HepG2 (cell line): ENCODE data around the gene COL2A1. TPM values are rescaled to one million over a fixed set of nuclear protein-coding genes. Genes with fewer than 3 reads are reported as not detected.

ENCODE experiments used
- ATAC-seq: fragments of 200-7000 bp; cut with Tn5 transposase; 3 replicates; pipeline ENCODE4 v1.9.1; 2020; ENCODE audit warnings: mild to moderate bottlenecking, moderate library complexity
- BruUV-seq: library from RNA; stranded (reverse); fragments of 400-500 nt; replicated peaks from 2 replicates; lab custom pipeline; 2021; lab: Mats Ljungman, UMichigan
- CTCF ChIA-PET: fragments of 300-600 bp; formaldehyde crosslinking; extraction: SDS; loops from one replicate; lab custom pipeline; 2021; ENCODE audit warnings: low total read pairs, inconsistent platforms, low intra/inter-chr PET ratio; lab: Yijun Ruan, JAX
- POLR2A ChIA-PET: fragments of 350-600 bp; sonication (Branson Sonifier 250); formaldehyde crosslinking; loops from one replicate; lab custom pipeline; 2020; ENCODE audit warnings: antibody characterized with exemption, inconsistent platforms; lab: Yijun Ruan, JAX
- DNase-seq: peaks from one replicate; pipeline ENCODE4 v3.0.0-alpha.2; 2015; ENCODE audit warnings: low spot score
- FAIRE-seq: peaks from 3 replicates; lab custom pipeline; 2011; peaks lifted over from hg19 to GRCh38; lab: Jason Lieb, UNC
- H2AFZ ChIP-seq: one replicate; pipeline ENCODE4 v1.6.1; 2011; ENCODE audit warnings: low read length, inconsistent platforms
- H3K27ac ChIP-seq: fragments of 300-600 bp; 3 replicates; pipeline ENCODE4 v1.8.0; 2011; ENCODE audit warnings: mixed run types, mild to moderate bottlenecking, mixed read lengths, low read length, inconsistent platforms; ENCODE audit not compliant: insufficient read depth; ENCODE audit errors: extremely low read length
- H3K27me3 ChIP-seq, 2 experiments: fragments of 200-600 bp in 1 of 2; 2 replicates in 1 of 2; 3 replicates in 1 of 2; pipeline versions ENCODE4 v1.6.0 to v1.8.0; 2011; ENCODE audit warnings: low read length in 2 of 2, mild to moderate bottlenecking in 2 of 2, moderate library complexity in 2 of 2, inconsistent platforms in 1 of 2; ENCODE audit not compliant: insufficient read depth in 2 of 2, control insufficient read depth in 1 of 2
- H3K36me3 ChIP-seq, 2 experiments: fragments of 200-600 bp in 1 of 2; replicated peaks in 1 of 2; 2 replicates in 1 of 2; 3 replicates in 1 of 2; pipeline versions ENCODE4 v1.5.1 to v1.8.0; 2011; ENCODE audit warnings: low read length in 2 of 2, inconsistent platforms in 1 of 2; ENCODE audit not compliant: insufficient read depth in 2 of 2, control insufficient read depth in 1 of 2
- H3K4me1 ChIP-seq: 2 replicates; pipeline ENCODE4 v1.5.1; 2012; ENCODE audit warnings: low read length, inconsistent platforms; ENCODE audit not compliant: insufficient read depth
- H3K4me2 ChIP-seq: 2 replicates; pipeline ENCODE4 v1.6.0; 2011; ENCODE audit warnings: low read depth, low read length, inconsistent platforms
- H3K4me3 ChIP-seq, 3 experiments: fragments of 200-600 bp in 1 of 3; sonication (generic), shearing (Covaris generic) in 1 of 3; replicated peaks in 1 of 3; 2 replicates each; pipeline ENCODE4 v1.5.1; 2011 to 2016; ENCODE audit warnings: low read length in 3 of 3, inconsistent platforms in 2 of 3, low read depth in 2 of 3, mild to moderate bottlenecking in 2 of 3, control low read depth in 1 of 3, mixed read lengths in 1 of 3; ENCODE audit not compliant: insufficient read depth in 1 of 3
- H3K79me2 ChIP-seq: one replicate; pipeline ENCODE4 v1.6.1; 2011; ENCODE audit warnings: low read length, inconsistent platforms; ENCODE audit not compliant: insufficient read depth
- H3K9ac ChIP-seq: 2 replicates; pipeline ENCODE4 v1.6.0; 2011; ENCODE audit warnings: mild to moderate bottlenecking, low read depth, low read length, inconsistent platforms; ENCODE audit not compliant: insufficient read depth
- H3K9me3 ChIP-seq: 2 replicates; pipeline ENCODE4 v1.5.1; 2012; ENCODE audit warnings: mild to moderate bottlenecking, low read length
- H4K20me1 ChIP-seq: 2 replicates; pipeline ENCODE4 v1.6.0; 2011; ENCODE audit warnings: inconsistent platforms, mild to moderate bottlenecking, low read length, moderate library complexity; ENCODE audit not compliant: insufficient read depth
- KDM3A ChIP-seq: IDR thresholded peaks from 2 replicates; pipeline ENCODE4 v1.6.1; 2018; ENCODE audit warnings: low read depth, missing compliant biosample characterization
- NBN ChIP-seq: fragments of 450-650 bp; conservative IDR thresholded peaks from 2 replicates; pipeline ENCODE4 v1.6.1; 2017
- NR0B2 ChIP-seq: sonication (generic); formaldehyde crosslinking; IDR thresholded peaks from 2 replicates; pipeline ENCODE4 v1.4.0; 2020; ENCODE audit warnings: mild to moderate bottlenecking, missing genetic modification reagents
- SMAD9 ChIP-seq: sonication (generic); formaldehyde crosslinking; IDR thresholded peaks from 2 replicates; pipeline ENCODE4 v1.5.1; 2020; ENCODE audit warnings: mild to moderate bottlenecking, missing genetic modification reagents
- U2AF2 ChIP-seq: fragments of 200-400 bp; formaldehyde crosslinking; IDR thresholded peaks from 2 replicates; pipeline ENCODE4 v1.6.1; 2017; ENCODE audit warnings: low read depth, mild to moderate bottlenecking, low read length
- ZNF670 ChIP-seq: sonication (generic); formaldehyde crosslinking; IDR thresholded peaks from 2 replicates; pipeline ENCODE4 v1.8.0; 2022; ENCODE audit warnings: mild to moderate bottlenecking, missing genetic modification reagents, borderline replicate concordance
- WGBS: methylation state at CpG from one replicate; pipeline ENCODE4 v1.1.6; 2017; ENCODE audit warnings: low lambda C conversion rate; 5-methylcytosine and 5-hydroxymethylcytosine counted together
- in situ Hi-C: cut with HindIII; loops from 2 replicates; pipeline ENCODE4 v1.10.0; 2017; ENCODE audit warnings: low pct_unique_long_range_greater_than_20kb; ENCODE audit not compliant: extremely low pct_ligation_motif_present
- intact Hi-C: fragments of 100-400 bp; cut with micrococcal nuclease; formaldehyde crosslinking; loops from one replicate; pipeline ENCODE4 v1.10.0; 2022; ENCODE audit not compliant: unreplicated experiment
- polyA plus RNA-seq, 8 experiments: library from polyadenylated mRNA; depleted of rRNA in 3 of 8; stranded (reverse) in 7 of 8; unstranded in 1 of 8; fragments of >200 nt; fragmentation: Illumina TruSeq in 4 of 8; extraction: Trizol in 4 of 8; gene quantifications; 2 replicates each; pipeline versions ENCODE4 v1.2.1 to v1.2.3, GENCODE V29; 2011 to 2016; ENCODE audit warnings: low read depth in 4 of 8, missing spikeins in 1 of 8, mixed read lengths in 1 of 8; ENCODE audit not compliant: insufficient read depth in 1 of 8
- total RNA-seq, 5 experiments: library from RNA; depleted of rRNA; stranded (reverse); fragments of >200 nt; fragmentation: Illumina TruSeq; extraction: Trizol; gene quantifications; 2 replicates each; pipeline ENCODE4 v1.2.3, GENCODE V29; 2016; ENCODE audit warnings: low read depth in 1 of 5

COL2A1 gene
- total and polyA plus RNA-seq, 2 of the 13 experiments (the other 11 are each of a cell fraction or from before 2014, with no cell fraction given): 7.4 to 38.3 TPM

DNA sequence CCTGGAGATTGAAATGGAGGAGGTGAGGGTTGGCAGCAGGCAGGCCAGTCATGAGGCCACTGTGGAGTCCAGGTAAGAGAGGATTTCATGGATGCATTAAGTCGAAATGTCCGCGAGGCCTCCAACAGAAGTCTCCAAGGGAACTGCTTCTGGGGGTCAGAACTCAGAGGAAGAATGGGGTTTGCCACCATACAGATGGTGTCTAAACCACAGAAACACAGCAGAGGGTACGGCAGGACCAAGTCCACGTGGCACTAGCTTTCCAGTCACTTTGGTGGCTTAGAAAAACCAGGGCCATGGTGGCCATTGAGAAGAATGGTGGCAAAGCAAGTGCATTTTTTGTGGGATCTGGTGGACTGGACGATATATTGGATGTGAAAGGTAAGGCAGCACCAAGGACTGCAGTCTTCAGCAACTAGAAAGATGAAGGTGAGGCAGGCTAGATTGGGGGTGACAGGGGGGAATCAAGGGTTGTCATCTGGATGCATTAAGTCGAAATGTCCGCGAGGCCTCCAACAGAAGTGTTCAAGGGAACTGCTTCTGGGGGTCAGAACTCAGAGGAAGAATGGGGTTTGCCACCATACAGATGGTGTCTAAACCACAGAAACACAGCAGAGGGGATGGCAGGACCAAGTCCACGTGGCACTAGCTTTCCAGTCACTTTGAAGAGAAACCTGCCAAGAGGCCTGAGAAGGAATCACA is 63.4 kb downstream of the COL2A1 start:
- no peak overlapping the region for H3K4me2 ChIP-seq
- H4K20me1 ChIP-seq: no peaks in the 10 kb centered on the region
- WGBS: 53% methylated on average over 10 of the region's 10 CpGs
- no peaks in the 10 kb centered on the region for H3K36me3 ChIP-seq
- CTCF ChIA-PET: no interaction called here
- ATAC-seq: no peak
- H3K27ac ChIP-seq: no peak overlapping the region
- no peak overlapping the region for H3K4me3 ChIP-seq
- peaks cover 12% of the 10 kb centered on the region; the same call in 1 of the 2 replicates for H3K4me1 ChIP-seq
- peaks cover 0 to 7% of the 10 kb centered on the region in 2 experiments; a peak in 3 of 5 replicates for H3K27me3 ChIP-seq
- TF ChIP-seq KDM3A (CRISPR knock-in tag) (no peak), ZNF670 (CRISPR knock-in tag) (no peak), NBN (no peak), NR0B2 (no peak), SMAD9 (no peak)
- TF ChIP-seq, all 625 proteins: peak for 0
- FAIRE-seq (no peak), DNase-seq (no peak)
- Histone ChIP-seq H2AFZ (no peak overlapping the region), H3K79me2 (no peaks in the 10 kb centered on the region), H3K9ac (no peak overlapping the region), H3K9me3 (no peaks in the 10 kb centered on the region)
- intact Hi-C loops (loop anchor here (10.0 kb wide), 1 partner anchor 224 kb away; no protein-coding TSS in a partner anchor), in situ Hi-C loops (loop anchor here (10.0 kb wide), 1 partner anchor 224 kb away; no protein-coding TSS in a partner anchor)
- POLR2A ChIA-PET: no interaction called here
- BruUV-seq: no TSS peak

DNA sequence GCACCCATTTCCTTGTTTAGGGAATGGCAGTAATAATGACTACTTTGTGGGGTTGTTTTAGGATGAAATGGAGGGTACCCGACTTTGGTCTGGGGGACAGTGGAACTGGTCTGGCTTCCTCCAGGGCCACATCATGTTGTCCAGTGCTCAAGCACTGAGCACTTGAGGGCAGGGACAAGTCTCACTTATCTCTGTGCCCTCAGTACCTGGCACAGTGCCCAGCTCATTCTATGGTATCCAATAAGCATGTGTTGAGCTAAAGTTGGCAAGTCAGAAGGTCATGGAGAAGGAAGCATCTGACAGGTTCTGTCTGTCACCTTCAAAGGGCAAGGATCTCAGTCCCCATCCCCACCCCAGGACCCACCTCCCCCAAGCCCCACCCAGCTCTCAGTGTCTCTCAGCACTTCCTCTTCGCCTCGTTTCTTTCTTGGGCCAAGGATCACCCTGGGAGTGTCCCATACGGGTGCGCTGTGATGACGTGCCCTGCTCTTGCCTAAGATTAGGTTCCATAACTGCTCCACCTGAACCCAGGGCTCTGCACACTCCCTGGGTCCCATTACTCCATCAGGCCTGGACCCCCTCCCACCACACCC is 65.2 kb downstream of the COL2A1 start:
- Histone ChIP-seq H3K4me3 (no peak overlapping the region), H3K9me3 (no peaks in the 10 kb centered on the region), H4K20me1 (no peaks in the 10 kb centered on the region), H3K4me1 (peaks cover 23% of the 10 kb centered on the region), H2AFZ (no peak overlapping the region), H3K79me2 (no peaks in the 10 kb centered on the region), H3K4me2 (no peak overlapping the region), H3K36me3 (no peaks in the 10 kb centered on the region), H3K27me3 (peaks cover 0 to 7% of the 10 kb centered on the region in 2 experiments; a peak in 3 of 5 replicates), H3K27ac (no peak overlapping the region), H3K9ac (no peak overlapping the region)
- POLR2A ChIA-PET: no interaction called here
- 43% methylated on average over 1 of the region's 6 CpGs for WGBS
- in situ Hi-C loops: no loop called here
- CTCF ChIA-PET: no interaction called here
- intact Hi-C loops: no loop called here
- no TSS peak for BruUV-seq
- no peak for TF ChIP-seq U2AF2
- FAIRE-seq: no peak
- no peak for DNase-seq
- no peak for ATAC-seq
